Breast epithelium (tissue), 4 donors: Measurements from ENCODE around the gene FAM43A. TPM values are rescaled to one million over a fixed set of nuclear protein-coding genes. Genes with fewer than 3 reads are reported as not detected.

Experiments used
- DNase-seq, 2 donors: peaks; one replicate each; pipeline ENCODE4 v3.0.0-alpha.2; 2019; ENCODE audit warnings: low spot score in 2 of 2
- H3K27ac ChIP-seq, 2 donors: fragments of 200-600 bp; sonication (generic) in 1 of 2; one replicate each; pipeline ENCODE4 v1.5.1; 2016 to 2019; ENCODE audit warnings: mild to moderate bottlenecking in 1 of 2
- H3K27me3 ChIP-seq, 2 donors: fragments of 200-600 bp; sonication (generic) in 1 of 2; one replicate each; pipeline versions ENCODE4 v1.5.1 to v1.6.0; 2017 to 2019; ENCODE audit warnings: control low read depth in 1 of 2, mild to moderate bottlenecking in 1 of 2
- H3K36me3 ChIP-seq: fragments of 200-600 bp; one replicate; pipeline ENCODE4 v1.5.1; 2019
- H3K4me1 ChIP-seq, 2 donors: fragments of 200-600 bp; sonication (generic); one replicate each; pipeline ENCODE4 v1.5.1; 2016 to 2019; ENCODE audit warnings: control low read depth in 1 of 2
- H3K4me3 ChIP-seq, 3 donors: fragments of 200-600 bp; sonication (generic); 1 replicate in 2 of 3; 2 replicates in 1 of 3; pipeline ENCODE4 v1.5.1; 2016 to 2019; ENCODE audit warnings: mild to moderate bottlenecking in 3 of 3, moderate library complexity in 2 of 3
- H3K9me3 ChIP-seq, 2 donors: fragments of 200-600 bp; sonication (generic) in 1 of 2; one replicate each; pipeline ENCODE4 v1.5.1; 2016 to 2019; ENCODE audit warnings: control low read depth in 1 of 2
- CTCF ChIP-seq, 3 donors: fragments of 450-650 bp; IDR thresholded peaks; one replicate each; pipeline ENCODE4 v1.5.1; 2016 to 2017; ENCODE audit warnings: antibody characterized with exemption in 3 of 3, mild to moderate bottlenecking in 3 of 3, moderate library complexity in 3 of 3
- POLR2A ChIP-seq: fragments of 450-650 bp; IDR thresholded peaks from one replicate; pipeline ENCODE4 v1.6.1; 2016; ENCODE audit warnings: antibody characterized with exemption, mild to moderate bottlenecking, moderate library complexity
- POLR2AphosphoS5 ChIP-seq, 3 donors: sonication (generic); formaldehyde crosslinking; IDR thresholded peaks; one replicate each; pipeline ENCODE4 v1.6.1; 2017; ENCODE audit warnings: antibody characterized with exemption in 3 of 3
- intact Hi-C: fragments of 100-400 bp; cut with DNase I; formaldehyde crosslinking; loops from one replicate; pipeline ENCODE4 v1.15.1; 2023; ENCODE audit warnings: low total_unique reads
- total RNA-seq, 3 donors: library from RNA; depleted of rRNA; stranded (reverse); fragments of >200 nt; gene quantifications; one replicate each; pipeline ENCODE4 v1.1.0, GENCODE V29; 2016

The FAM43A gene
- total RNA-seq, 3 donors from 2014 or later = 10.1 to 16.7 (median 15.5) TPM

- TF ChIP-seq POLR2AphosphoS5 (IDR thresholded peaks at IDR 0.05) = no peak
- no peak for TF ChIP-seq CTCF (IDR thresholded peaks at IDR 0.05)
- TF ChIP-seq POLR2A = no peak
- no peak overlapping the region for H3K4me3 ChIP-seq
- peaks cover 4% of the 10 kb centered on the region for H3K36me3 ChIP-seq
- no peaks in the 10 kb centered on the region for H3K27me3 ChIP-seq
- no peak overlapping the region for H3K27ac ChIP-seq
- H3K4me1 ChIP-seq = no peaks in the 10 kb centered on the region
- no peaks in the 10 kb centered on the region for H3K9me3 ChIP-seq
- no peak for DNase-seq
- intact Hi-C loops = no loop called here
Measured at GRCh38 chr3:194658477-194659242, 27.0 kb upstream of the FAM43A start.

- no peak for DNase-seq
- Histone ChIP-seq H3K4me3 (no peak overlapping the region), H3K36me3 (peaks cover 4% of the 10 kb centered on the region), H3K9me3 (no peaks in the 10 kb centered on the region), H3K4me1 (no peaks in the 10 kb centered on the region), H3K27ac (no peak overlapping the region), H3K27me3 (no peaks in the 10 kb centered on the region)
- intact Hi-C loops = no loop called here
- TF ChIP-seq CTCF (IDR thresholded peaks at IDR 0.05) = no peak
- no peak for TF ChIP-seq POLR2AphosphoS5 (IDR thresholded peaks at IDR 0.05)
- TF ChIP-seq POLR2A = no peak
Measured at GRCh38 chr3:194659778-194660177, 25.9 kb upstream of the FAM43A start.

- no peak for DNase-seq
- Histone ChIP-seq H3K27me3 (no peaks in the 10 kb centered on the region), H3K4me1 (no peaks in the 10 kb centered on the region), H3K27ac (no peak overlapping the region), H3K9me3 (no peaks in the 10 kb centered on the region), H3K36me3 (peaks cover 4% of the 10 kb centered on the region), H3K4me3 (no peak overlapping the region)
- intact Hi-C loops = no loop called here
- TF ChIP-seq POLR2AphosphoS5 (IDR thresholded peaks at IDR 0.05) = no peak
- no peak for TF ChIP-seq CTCF (IDR thresholded peaks at IDR 0.05)
- TF ChIP-seq POLR2A = no peak
Measured at GRCh38 chr3:194661374-194661773, 24.3 kb upstream of the FAM43A start.

- no peak for DNase-seq
- no peaks in the 10 kb centered on the region for H3K4me1 ChIP-seq
- H3K9me3 ChIP-seq = no peaks in the 10 kb centered on the region
- peaks cover 4% of the 10 kb centered on the region for H3K36me3 ChIP-seq
- intact Hi-C loops = no loop called here
- H3K27me3 ChIP-seq = no peaks in the 10 kb centered on the region
- TF ChIP-seq POLR2AphosphoS5 (IDR thresholded peaks at IDR 0.05) (no peak), CTCF (IDR thresholded peaks at IDR 0.05) (no peak), POLR2A (no peak)
- H3K27ac ChIP-seq = no peak overlapping the region
- no peak overlapping the region for H3K4me3 ChIP-seq
Measured at GRCh38 chr3:194661946-194662345, 23.7 kb upstream of the FAM43A start.

GRCh38 chr3:194664857-194665256 is 20.8 kb upstream of the FAM43A start:
- TF ChIP-seq POLR2A (no peak), POLR2AphosphoS5 (IDR thresholded peaks at IDR 0.05) (no peak), CTCF (IDR thresholded peaks at IDR 0.05) (no peak)
- Histone ChIP-seq H3K27me3 (no peaks in the 10 kb centered on the region), H3K4me3 (no peak overlapping the region), H3K36me3 (no peaks in the 10 kb centered on the region), H3K27ac (no peak overlapping the region), H3K9me3 (no peaks in the 10 kb centered on the region), H3K4me1 (no peaks in the 10 kb centered on the region)
- DNase-seq = no peak
- intact Hi-C loops = no loop called here
